NCI-H460 (cell line): ENCODE results near the gene MAST3. TPM values are rescaled to one million over a fixed set of nuclear protein-coding genes. Genes with fewer than 3 reads are reported as not detected.
"Not testable (repeated sequence)": the region's sequence is repeated elsewhere in the genome, so short reads cannot be mapped to it uniquely, and the experiment has no call there.

ENCODE experiments used
- DNase-seq: peaks from one replicate; pipeline ENCODE4 v3.0.0-alpha.2; 2016; ENCODE audit warnings: low read depth; ENCODE audit errors: extremely low read depth
- total RNA-seq: library from RNA; depleted of rRNA; stranded (reverse); fragments of >200 nt; shearing (Covaris generic); gene quantifications from 2 replicates; pipeline ENCODE4 v1.2.3, GENCODE V29; 2014

Gene MAST3
- total RNA-seq, 1 experiment from 2014 or later, result 2.1 TPM

- no peak for DNase-seq
These were observed 11.7 kb upstream of the MAST3 start for GRCh38 chr19:18085702-18086457.

GRCh38 chr19:18086590-18087138 lies 10.9 kb upstream of the MAST3 start, which contains the start of gene IL12RB1:
TSS of gene IL12RB1 (minus strand) at chr19:18086934. CDS start at chr19:18086823, 111 bp downstream.
- DNase-seq, result no peak

- DNase-seq, result peak; percentile 45
These were observed 8.5 kb upstream of the MAST3 start for GRCh38 chr19:18089096-18089541.

DNA sequence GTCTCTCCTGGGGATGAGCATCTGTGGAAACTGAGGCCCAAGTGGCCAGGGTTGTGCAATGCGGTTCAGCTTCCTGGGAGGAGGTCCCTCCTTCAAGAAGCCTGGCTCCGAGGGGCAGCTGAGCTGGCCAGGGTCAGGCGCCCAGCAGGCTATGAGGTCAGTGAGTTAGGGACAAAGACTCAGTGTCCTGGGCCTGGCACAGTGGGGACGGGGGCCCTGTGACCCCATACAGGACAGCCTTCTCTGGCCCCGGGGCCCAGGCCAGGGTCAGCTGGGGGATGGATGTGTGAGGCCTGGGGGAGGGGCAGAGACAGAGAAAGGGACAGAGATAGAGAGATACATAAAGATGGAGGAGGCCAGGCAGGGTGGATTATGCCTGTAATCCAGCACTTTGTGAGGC lies 7.9 kb upstream of the MAST3 start:
- no peak for DNase-seq

- no peak for DNase-seq
These were observed 6.9 kb upstream of the MAST3 start for GRCh38 chr19:18090545-18091216.

GRCh38 chr19:18091217-18091608 lies 6.4 kb upstream of the MAST3 start:
- no peak for DNase-seq

DNA sequence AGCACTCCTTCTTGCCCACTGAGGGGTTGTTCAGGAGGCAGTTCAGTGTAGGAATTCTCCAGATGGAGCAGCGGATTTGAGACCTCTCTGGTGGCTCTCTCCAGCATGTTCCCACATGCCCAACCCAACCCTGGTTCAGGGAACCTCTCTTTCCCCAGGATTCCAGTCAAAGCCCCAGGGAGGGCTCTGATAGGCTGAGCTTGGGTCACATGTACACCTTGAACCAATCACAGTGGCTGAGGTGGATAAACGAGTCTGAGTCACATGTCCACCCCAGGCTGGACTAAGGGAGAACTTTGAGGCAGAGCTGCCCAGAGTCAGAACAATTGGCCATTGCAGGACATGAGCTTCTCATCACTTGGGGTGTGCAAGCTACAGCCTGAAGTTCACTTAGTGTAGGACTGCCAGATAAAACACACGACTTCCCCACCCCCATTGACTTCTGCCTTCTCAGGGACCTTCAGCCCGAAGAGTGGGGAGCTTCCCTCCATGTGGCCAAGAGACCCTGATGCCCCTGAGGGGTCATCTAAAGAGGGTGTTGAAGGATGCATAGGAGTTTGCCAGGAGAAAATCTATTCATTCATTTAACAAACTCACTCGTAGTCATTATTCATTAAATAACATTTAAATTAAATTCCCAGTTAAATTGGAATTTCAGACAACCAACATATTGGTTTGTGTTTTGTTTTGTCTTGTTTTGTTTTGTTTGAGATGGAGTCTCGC lies 4.0 kb upstream of the MAST3 start:
- DNase-seq, result peak; percentile 21

DNA sequence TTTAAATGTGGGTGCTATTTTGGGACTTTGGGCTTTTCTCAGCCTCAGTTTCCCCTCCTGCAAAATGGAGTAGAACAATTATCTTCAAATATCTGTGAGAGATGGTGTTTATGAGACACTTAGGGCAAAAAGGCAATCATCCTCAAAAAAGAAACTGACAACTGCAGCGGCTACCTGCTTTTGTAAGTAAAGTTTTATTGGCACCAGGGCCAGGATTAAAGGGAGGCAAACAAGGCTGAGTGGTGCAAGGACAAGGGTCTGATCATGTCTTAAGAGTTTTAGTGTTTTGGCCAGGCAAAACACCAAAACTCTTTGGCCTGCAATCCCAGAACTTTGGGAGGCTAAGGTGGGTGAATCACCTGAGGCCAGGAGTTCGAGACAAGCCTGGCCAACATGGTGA lies 1.3 kb upstream of the MAST3 start:
- DNase-seq, result no peak

GRCh38 chr19:18097993-18098890 lies 664 bp downstream of the MAST3 start:
- no peak for DNase-seq

DNA sequence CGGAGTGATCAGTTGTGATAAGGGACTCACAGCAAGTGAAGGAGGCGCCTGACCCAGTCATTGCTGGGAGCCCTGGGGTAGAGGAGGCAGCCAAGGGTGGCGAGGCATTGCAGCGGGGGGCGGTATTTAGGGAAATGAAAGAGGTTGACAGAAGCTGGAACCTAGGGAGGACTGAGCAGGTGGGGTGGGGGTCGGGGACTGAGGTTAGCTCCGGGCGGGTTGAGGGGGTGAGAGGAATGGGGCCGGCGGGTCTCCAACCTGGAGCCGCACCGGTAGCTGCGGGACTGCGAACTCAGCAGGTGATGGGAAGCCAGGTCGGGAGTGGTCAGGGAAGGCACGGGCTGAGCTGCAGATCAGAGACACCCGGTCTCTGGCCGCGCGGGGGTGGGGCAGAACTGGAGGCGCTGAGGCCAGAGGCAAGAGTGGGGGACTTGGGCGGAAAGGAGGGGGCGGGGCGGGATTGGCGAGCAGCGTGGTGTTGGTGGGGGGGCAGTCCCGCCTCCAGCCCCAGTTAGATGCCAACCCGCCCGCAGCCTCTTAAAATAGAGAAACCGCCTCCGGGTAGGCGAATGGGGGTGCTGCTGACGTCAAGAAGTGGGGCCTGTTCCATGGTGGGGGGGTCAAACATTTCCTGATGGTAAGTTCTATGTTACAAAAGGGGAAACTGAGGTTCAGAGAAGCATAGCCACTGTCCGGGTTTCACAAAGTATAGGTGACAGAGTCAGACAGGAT lies 1.5 kb downstream of the MAST3 start:
- no peak for DNase-seq

DNA sequence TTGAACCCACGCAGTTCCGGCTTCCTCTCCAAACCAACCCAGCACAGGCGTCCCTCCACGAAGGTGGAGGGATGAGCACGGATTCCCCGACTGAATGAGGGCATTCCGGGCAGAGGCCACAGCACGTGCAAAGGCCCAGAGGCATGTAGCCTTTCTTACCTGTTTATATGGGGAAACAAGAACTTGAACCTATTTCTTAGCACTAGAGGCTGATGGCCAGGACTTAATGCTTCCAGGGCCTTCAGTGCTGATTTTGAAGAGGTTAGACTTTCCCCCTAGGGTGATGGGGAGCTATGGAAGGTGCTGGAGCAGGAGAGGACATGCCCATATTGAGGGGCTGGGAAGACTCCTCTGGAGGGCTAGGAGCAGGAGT lies 2.0 kb downstream of the MAST3 start:
- DNase-seq, result no peak

DNA sequence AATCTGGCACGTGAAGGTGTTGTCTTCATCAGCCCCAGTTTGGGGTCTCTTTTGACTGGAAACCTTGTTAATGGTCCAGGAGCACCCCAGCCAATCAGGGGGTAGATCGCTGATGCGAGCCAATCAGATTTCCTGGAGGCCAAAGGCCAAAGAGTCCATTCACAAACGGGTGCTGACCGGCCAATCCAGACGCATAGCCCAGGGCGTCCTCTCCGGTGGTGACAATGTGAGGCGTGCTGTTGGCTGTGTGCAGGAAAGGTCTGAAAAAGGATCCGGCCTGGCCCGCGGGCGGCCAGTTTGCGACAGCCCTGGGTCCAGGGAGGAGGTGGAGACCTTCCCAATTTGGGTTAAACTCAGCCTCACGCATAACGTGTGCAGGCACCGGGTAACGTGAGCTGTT lies 3.1 kb downstream of the MAST3 start:
- DNase-seq, result no peak

DNA sequence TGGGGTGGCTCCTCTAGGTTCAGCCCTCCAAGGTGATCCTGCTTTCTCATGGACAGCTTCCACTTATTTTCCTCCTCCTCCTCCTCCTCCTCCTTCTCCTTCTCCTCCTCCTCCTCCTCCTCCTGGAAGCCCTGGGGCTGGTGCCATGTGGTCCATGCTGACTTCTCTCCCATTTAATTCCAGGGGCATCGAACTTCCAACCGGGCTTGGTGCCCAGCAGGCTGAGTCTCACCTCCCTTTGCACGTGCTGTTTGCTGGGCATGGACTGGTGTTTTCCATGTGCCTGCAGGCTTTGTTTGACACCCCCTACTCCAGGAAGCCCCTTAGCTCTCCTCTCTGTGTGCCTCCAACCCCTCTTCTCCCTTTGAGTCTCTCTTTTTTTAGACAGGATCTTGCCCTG lies 3.7 kb downstream of the MAST3 start:
- no peak for DNase-seq

DNA sequence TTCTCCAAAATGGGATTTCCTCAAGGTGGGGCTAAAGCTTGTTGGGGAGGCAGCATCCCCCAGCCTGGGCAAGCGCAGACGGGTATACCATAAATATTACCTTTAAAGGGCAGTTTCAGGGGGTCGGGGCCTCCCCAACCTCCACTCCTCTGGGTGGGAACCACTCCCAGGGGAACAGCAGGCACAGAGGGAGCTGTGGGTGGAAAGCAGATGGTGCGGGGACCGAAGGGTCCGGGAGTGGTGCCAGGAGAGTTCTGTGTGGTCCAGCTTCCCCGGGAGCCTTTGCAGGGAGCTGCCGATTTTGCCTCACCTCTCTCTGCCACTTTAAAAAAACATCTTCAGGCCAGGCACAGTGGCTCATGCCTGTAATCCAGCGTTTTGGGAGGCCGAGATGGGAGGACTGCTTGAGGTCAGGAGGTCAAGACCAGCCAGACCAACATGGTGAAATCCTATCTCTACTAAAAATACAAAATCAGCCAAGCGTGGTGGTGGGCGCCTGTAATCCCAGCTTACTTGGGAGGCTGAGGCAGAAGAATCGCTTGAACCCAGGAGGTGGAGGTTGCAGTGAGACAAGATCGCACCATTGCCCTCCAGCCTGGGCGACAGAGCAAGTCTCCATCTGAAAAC lies 5.5 kb downstream of the MAST3 start:
- DNase-seq, result no peak

DNA sequence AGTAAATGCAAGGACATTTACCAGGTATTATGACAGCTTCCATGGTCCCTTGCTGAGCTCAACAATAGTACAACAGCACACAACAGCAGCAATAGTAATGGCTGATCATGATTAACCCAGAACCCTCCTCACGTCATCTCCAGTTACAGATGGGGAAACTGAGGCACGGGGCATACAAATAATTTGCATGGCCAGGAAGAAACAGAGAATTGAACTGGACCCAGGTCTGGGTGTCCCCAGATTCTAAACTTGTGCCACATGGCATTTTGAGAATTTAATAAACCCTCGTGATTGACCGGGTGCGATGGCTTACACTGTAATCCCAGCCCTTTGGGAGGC lies 7.2 kb downstream of the MAST3 start:
- DNase-seq, result no peak

DNA sequence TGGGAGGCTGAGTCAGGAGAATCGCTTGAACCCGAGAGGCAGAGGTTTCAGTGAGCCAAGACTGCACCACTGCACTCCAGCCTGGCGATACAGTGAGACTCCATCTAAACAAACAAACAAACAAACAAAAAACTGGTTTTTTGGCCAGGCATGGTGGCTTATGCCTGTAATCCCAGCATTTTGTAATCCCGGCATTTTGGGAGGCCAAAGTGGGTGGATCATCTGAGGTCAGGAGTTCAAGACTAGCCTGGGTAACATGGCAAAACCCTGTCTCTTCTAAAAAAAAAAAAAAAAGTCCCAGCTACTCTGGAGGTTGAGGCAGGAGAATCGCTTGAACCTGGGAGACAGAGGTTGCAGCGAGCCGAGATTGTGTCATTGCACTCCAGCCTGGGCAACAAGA lies 7.7 kb downstream of the MAST3 start:
- DNase-seq, result not testable (repeated sequence)

- no peak for DNase-seq
These were observed 9.7 kb downstream of the MAST3 start for GRCh38 chr19:18107235-18107634.

DNA sequence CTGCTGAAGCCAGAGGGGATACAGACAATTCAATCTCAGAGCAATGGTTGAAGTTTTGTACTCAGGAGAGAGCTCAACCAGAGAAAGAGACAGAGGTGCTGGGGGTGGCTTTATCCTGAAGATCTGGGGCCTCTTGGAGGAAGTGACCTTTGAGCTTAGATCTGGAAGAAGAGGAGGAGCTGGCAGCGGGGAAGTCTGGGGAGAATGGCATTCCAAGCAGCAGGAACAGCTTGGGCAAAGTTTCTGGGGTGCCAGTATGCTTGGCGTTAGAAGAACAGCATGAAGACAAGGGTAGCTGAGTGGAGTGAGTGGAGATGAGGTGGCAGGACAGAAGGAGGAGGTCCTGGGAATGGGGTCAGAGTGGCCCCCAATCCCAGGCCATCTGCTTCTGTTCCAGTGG lies 11.3 kb downstream of the MAST3 start:
- DNase-seq, result no peak

GRCh38 chr19:18109341-18109732 lies 11.8 kb downstream of the MAST3 start:
- no peak for DNase-seq
